ENCODE measurements around the gene RFTN1.

DNA sequence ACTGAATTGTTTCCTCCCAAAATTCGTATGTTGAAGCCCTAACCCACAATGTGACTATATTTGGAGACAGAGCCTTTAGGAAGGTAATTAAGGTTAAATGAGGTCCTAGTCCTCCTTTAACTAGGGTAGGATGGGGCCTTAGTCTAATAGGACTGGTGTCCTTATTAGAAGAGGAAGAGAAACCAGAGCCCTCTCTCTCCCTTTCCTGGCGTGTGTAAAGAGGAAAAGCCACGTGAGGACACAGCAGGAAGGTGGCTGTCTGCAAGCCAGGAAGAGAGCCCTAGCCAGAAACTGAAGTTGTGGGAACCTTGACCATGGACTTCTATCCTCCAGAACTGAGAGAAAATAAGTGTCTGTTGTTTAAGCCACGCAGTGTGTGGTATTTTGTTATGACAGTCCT is 154.2 kb downstream of the RFTN1 start:
- TF ChIP-seq, protein P1, sequence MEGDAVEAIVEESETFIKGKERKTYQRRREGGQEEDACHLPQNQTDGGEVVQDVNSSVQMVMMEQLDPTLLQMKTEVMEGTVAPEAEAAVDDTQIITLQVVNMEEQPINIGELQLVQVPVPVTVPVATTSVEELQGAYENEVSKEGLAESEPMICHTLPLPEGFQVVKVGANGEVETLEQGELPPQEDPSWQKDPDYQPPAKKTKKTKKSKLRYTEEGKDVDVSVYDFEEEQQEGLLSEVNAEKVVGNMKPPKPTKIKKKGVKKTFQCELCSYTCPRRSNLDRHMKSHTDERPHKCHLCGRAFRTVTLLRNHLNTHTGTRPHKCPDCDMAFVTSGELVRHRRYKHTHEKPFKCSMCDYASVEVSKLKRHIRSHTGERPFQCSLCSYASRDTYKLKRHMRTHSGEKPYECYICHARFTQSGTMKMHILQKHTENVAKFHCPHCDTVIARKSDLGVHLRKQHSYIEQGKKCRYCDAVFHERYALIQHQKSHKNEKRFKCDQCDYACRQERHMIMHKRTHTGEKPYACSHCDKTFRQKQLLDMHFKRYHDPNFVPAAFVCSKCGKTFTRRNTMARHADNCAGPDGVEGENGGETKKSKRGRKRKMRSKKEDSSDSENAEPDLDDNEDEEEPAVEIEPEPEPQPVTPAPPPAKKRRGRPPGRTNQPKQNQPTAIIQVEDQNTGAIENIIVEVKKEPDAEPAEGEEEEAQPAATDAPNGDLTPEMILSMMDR (IDR thresholded peaks at IDR 0.05), result no peak
- no peak for TF ChIP-seq POLR2A (IDR thresholded peaks at IDR 0.05)

Measured in lower leg skin (tissue), 3 donors.